Panc1 (cell line): ENCODE data around the gene CUL7. TPM values are rescaled to one million over a fixed set of nuclear protein-coding genes. Genes with fewer than 3 reads are reported as not detected.

Source experiments
- ATAC-seq: fragments of 200-7000 bp; cut with Tn5 transposase; 2 replicates; pipeline ENCODE4 v1.9.1; 2020; ENCODE audit warnings: mild to moderate bottlenecking, moderate library complexity
- BruUV-seq: library from RNA; stranded (reverse); fragments of 400-500 nt; replicated peaks from 2 replicates; lab custom pipeline; 2021; lab: Mats Ljungman, UMichigan
- CTCF ChIA-PET: fragments of 300-600 bp; sonication (Branson Sonifier 250); formaldehyde crosslinking; loops from one replicate; lab custom pipeline; 2022; ENCODE audit warnings: antibody characterized with exemption; lab: Charles Lee
- POLR2A ChIA-PET: fragments of 300-600 bp; sonication (Branson Sonifier 250); formaldehyde crosslinking; loops from one replicate; lab custom pipeline; 2022; ENCODE audit warnings: antibody characterized with exemption; lab: Charles Lee
- DNase-seq: peaks from one replicate; pipeline ENCODE4 v3.0.0-alpha.2; 2010; ENCODE audit warnings: low read depth, low spot score
- H3K27ac ChIP-seq: 2 replicates; pipeline ENCODE4 v1.5.1; 2011; ENCODE audit warnings: mild to moderate bottlenecking, low read length, inconsistent platforms
- H3K27me3 ChIP-seq: fragments of 200-500 bp; sonication (Bioruptor generic); 2 replicates; pipeline ENCODE4 v1.6.0; 2014; ENCODE audit warnings: low read length, inconsistent platforms; ENCODE audit not compliant: control insufficient read depth, insufficient read depth
- H3K36me3 ChIP-seq: fragments of 200-500 bp; sonication (Bioruptor generic); 2 replicates; pipeline ENCODE4 v1.5.1; 2014; ENCODE audit warnings: inconsistent platforms, mild to moderate bottlenecking, low read length, moderate library complexity; ENCODE audit not compliant: control insufficient read depth, insufficient read depth
- H3K4me1 ChIP-seq: 2 replicates; pipeline ENCODE4 v1.5.1; 2011; ENCODE audit warnings: inconsistent platforms, mild to moderate bottlenecking, low read length, moderate library complexity; ENCODE audit not compliant: control insufficient read depth, insufficient read depth
- H3K4me3 ChIP-seq, 2 experiments: 2 replicates each; pipeline ENCODE4 v1.5.1; 2011 to 2012; ENCODE audit warnings: low read depth in 2 of 2, low read length in 2 of 2, mild to moderate bottlenecking in 2 of 2, inconsistent platforms in 1 of 2, moderate library complexity in 1 of 2
- H3K9me3 ChIP-seq: fragments of 200-500 bp; sonication (Bioruptor generic); 2 replicates; pipeline ENCODE4 v1.5.1; 2014; ENCODE audit warnings: low read depth, mild to moderate bottlenecking, inconsistent platforms, low read length, moderate library complexity; ENCODE audit not compliant: control insufficient read depth, insufficient read depth
- CTCF ChIP-seq: fragments of 450-650 bp; IDR thresholded peaks from 2 replicates; pipeline ENCODE4 v1.5.1; 2017; ENCODE audit warnings: mild to moderate bottlenecking
- POLR2AphosphoS5 ChIP-seq: IDR thresholded peaks from 2 replicates; pipeline ENCODE4 v1.6.1; 2012; ENCODE audit warnings: mild to moderate bottlenecking, low read depth, low read length, moderate library complexity
- SIN3A ChIP-seq: IDR thresholded peaks from 2 replicates; pipeline ENCODE4 v1.6.1; 2012; ENCODE audit warnings: low read depth, mild to moderate bottlenecking, low read length, moderate library complexity, borderline replicate concordance; ENCODE audit not compliant: insufficient read depth
- TCF7L2 ChIP-seq: IDR thresholded peaks from 2 replicates; pipeline ENCODE4 v1.6.1; 2011; ENCODE audit warnings: mild to moderate bottlenecking, low read depth, low read length, inconsistent platforms
- in situ Hi-C: cut with HindIII; loops from 2 replicates; pipeline ENCODE4 v1.10.0; 2016; ENCODE audit warnings: low sequenced_read_pairs, low pct_unique_long_range_greater_than_20kb
- intact Hi-C: fragments of 100-400 bp; cut with micrococcal nuclease; formaldehyde crosslinking; loops from one replicate; pipeline ENCODE4 v1.10.0; 2022; ENCODE audit not compliant: unreplicated experiment
- total RNA-seq: library from RNA; stranded (reverse); gene quantifications from one replicate; pipeline ENCODE4 v1.2.1, GENCODE V29; 2021; ENCODE audit not compliant: unreplicated experiment
- TF ChIP-seq, protein P1 (sequence below), 2 experiments: IDR thresholded peaks; 2 replicates each; pipeline ENCODE4 v1.6.1; 2011 to 2012; ENCODE audit warnings: low read depth in 2 of 2, control low read depth in 1 of 2, low read length in 1 of 2, mild to moderate bottlenecking in 1 of 2, moderate library complexity in 1 of 2; ENCODE audit not compliant: insufficient read depth in 1 of 2

The CUL7 gene
- total RNA-seq, 1 experiment from 2014 or later, result 32.1 TPM

DNA sequence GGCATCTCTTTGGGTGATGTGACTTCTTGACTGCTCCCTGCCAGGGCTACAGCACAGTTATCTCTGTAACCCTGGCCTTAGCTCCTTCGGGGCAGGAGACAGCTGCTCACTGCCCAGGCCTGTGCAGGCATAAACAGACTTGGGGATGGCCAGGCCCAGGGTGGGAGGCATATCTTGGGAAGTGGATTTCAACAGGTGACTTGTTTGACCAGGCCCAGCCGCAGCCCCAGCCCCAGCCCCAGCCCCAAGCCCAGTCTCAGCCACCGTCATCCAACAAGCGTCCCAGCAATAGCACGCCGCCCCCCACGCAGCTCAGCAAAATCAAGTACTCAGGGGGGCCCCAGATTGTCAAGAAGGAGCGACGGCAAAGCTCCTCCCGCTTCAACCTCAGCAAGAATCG, 47.4 kb downstream of the CUL7 start:
- no peaks in the 10 kb centered on the region for H3K9me3 ChIP-seq
- in situ Hi-C loops (no loop called here), intact Hi-C loops (no loop called here)
- ATAC-seq, result no peak
- H3K4me3 ChIP-seq, result no peak overlapping the region
- ChIA-PET CTCF (no interaction called here), POLR2A (interaction anchor here (0.6 kb wide), 1 partner anchor 52 kb away, joined by 3 read pairs; no protein-coding TSS in a partner anchor)
- H3K27ac ChIP-seq, result no peak overlapping the region
- H3K27me3 ChIP-seq, result no peaks in the 10 kb centered on the region
- H3K4me1 ChIP-seq, result no peaks in the 10 kb centered on the region
- no TSS peak for BruUV-seq
- peaks cover 17% of the 10 kb centered on the region for H3K36me3 ChIP-seq
- TF ChIP-seq, protein P1, sequence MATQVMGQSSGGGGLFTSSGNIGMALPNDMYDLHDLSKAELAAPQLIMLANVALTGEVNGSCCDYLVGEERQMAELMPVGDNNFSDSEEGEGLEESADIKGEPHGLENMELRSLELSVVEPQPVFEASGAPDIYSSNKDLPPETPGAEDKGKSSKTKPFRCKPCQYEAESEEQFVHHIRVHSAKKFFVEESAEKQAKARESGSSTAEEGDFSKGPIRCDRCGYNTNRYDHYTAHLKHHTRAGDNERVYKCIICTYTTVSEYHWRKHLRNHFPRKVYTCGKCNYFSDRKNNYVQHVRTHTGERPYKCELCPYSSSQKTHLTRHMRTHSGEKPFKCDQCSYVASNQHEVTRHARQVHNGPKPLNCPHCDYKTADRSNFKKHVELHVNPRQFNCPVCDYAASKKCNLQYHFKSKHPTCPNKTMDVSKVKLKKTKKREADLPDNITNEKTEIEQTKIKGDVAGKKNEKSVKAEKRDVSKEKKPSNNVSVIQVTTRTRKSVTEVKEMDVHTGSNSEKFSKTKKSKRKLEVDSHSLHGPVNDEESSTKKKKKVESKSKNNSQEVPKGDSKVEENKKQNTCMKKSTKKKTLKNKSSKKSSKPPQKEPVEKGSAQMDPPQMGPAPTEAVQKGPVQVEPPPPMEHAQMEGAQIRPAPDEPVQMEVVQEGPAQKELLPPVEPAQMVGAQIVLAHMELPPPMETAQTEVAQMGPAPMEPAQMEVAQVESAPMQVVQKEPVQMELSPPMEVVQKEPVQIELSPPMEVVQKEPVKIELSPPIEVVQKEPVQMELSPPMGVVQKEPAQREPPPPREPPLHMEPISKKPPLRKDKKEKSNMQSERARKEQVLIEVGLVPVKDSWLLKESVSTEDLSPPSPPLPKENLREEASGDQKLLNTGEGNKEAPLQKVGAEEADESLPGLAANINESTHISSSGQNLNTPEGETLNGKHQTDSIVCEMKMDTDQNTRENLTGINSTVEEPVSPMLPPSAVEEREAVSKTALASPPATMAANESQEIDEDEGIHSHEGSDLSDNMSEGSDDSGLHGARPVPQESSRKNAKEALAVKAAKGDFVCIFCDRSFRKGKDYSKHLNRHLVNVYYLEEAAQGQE (IDR thresholded peaks at IDR 0.05; ENCODE audit: insufficient read depth in 1 of 2, low read depth in 2 of 2, low read length in 1 of 2), result no peak
- TF ChIP-seq TCF7L2 (no peak), POLR2AphosphoS5 (no peak), SIN3A (no peak), CTCF (no peak)
- no peak for DNase-seq

DNA sequence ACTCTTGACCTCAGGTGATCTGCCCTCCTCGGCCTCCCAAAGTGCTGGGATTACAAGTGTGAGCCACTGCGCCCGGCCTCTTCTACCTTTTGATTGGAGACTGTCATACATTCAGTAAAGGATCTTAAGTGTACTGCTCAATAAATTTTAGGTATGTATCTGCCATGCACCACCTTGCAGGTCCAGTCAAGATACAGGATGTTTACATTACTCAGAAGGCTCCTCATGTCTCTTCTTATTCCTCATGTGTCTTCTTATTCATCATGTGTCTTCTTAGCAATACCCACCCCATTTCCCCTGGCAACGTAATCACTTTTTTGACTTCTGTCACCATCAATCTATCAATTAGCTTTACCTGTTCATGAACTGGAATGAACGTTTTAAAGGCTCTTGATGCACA, 47.8 kb downstream of the CUL7 start:
- in situ Hi-C loops, result no loop called here
- BruUV-seq, result no TSS peak
- no peaks in the 10 kb centered on the region for H3K9me3 ChIP-seq
- H3K4me3 ChIP-seq, result no peak overlapping the region
- intact Hi-C loops, result no loop called here
- TF ChIP-seq TCF7L2 (no peak), POLR2AphosphoS5 (no peak), SIN3A (no peak), CTCF (no peak)
- TF ChIP-seq, protein P1 (IDR thresholded peaks at IDR 0.05; ENCODE audit: insufficient read depth in 1 of 2, low read depth in 2 of 2, low read length in 1 of 2), result no peak
- DNase-seq (no peak), ATAC-seq (no peak)
- CTCF ChIA-PET, result no interaction called here
- no peaks in the 10 kb centered on the region for H3K27me3 ChIP-seq
- no peaks in the 10 kb centered on the region for H3K4me1 ChIP-seq
- POLR2A ChIA-PET, result interaction anchor here (0.6 kb wide), 1 partner anchor 52 kb away, joined by 3 read pairs; no protein-coding TSS in a partner anchor
- H3K36me3 ChIP-seq, result peaks cover 15% of the 10 kb centered on the region
- H3K27ac ChIP-seq, result no peak overlapping the region
